ENCODE results near the gene PABPN1L. TPM values are rescaled to one million over a fixed set of nuclear protein-coding genes. Genes with fewer than 3 reads are reported as not detected.
A peak's percentile ranks its signal among the peaks of the same experiment; 100 is the strongest.

The PABPN1L gene
- total RNA-seq, 1 experiment from 2014 or later: not detected

DNA sequence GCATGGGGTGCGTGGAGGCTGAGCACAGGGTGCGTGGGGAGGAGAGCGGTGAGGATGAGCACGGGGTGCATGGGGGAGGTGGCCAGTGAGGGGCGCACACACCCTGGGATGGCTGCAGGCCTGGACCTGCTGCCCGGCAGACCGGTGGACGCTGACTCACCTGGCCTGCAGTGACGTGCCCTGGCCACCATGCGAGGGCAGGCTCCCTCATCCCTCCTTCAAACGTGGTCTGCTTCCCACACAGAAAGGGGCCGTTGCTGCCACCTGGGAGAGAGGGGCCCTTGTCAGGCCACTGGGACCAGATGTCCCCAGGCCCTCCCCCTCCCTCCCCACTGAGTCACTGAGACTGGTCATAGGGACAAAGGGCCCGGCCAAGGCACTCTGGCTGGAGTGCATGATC lies 34.6 kb downstream of the PABPN1L start:
- Mint-ChIP-seq H3K4me1 (ENCODE audit: low read depth, unreplicated experiment) (no peaks in the 10 kb centered on the region), H3K9me3 (ENCODE audit: unreplicated experiment) (no peaks in the 10 kb centered on the region), H3K36me3 (ENCODE audit: insufficient read depth, unreplicated experiment) (peaks cover 6% of the 10 kb centered on the region), H3K27me3 (ENCODE audit: insufficient read depth, unreplicated experiment) (no peaks in the 10 kb centered on the region), H3K4me3 (ENCODE audit: unreplicated experiment) (no peak overlapping the region), H3K27ac (ENCODE audit: unreplicated experiment) (no peak overlapping the region)
- ChIA-PET POLR2A (no interaction called here), CTCF (no interaction called here)
- TF ChIP-seq, protein P1, sequence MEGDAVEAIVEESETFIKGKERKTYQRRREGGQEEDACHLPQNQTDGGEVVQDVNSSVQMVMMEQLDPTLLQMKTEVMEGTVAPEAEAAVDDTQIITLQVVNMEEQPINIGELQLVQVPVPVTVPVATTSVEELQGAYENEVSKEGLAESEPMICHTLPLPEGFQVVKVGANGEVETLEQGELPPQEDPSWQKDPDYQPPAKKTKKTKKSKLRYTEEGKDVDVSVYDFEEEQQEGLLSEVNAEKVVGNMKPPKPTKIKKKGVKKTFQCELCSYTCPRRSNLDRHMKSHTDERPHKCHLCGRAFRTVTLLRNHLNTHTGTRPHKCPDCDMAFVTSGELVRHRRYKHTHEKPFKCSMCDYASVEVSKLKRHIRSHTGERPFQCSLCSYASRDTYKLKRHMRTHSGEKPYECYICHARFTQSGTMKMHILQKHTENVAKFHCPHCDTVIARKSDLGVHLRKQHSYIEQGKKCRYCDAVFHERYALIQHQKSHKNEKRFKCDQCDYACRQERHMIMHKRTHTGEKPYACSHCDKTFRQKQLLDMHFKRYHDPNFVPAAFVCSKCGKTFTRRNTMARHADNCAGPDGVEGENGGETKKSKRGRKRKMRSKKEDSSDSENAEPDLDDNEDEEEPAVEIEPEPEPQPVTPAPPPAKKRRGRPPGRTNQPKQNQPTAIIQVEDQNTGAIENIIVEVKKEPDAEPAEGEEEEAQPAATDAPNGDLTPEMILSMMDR (IDR thresholded peaks at IDR 0.05; ENCODE audit: insufficient read depth in 1 of 2, low read depth in 1 of 2, low read length in 1 of 2, severe bottlenecking in 1 of 2, unreplicated experiment in 1 of 2): no peak
- peak in 1 of 2 experiments; percentile 39 for DNase-seq
- Histone ChIP-seq H3K27me3 (replicated peaks; ENCODE audit: control insufficient read depth, insufficient read depth, low read length) (no peaks in the 10 kb centered on the region), H3K9me3 (no peaks in the 10 kb centered on the region), H3K4me1 (no peaks in the 10 kb centered on the region), H3K36me3 (ENCODE audit: control insufficient read depth, insufficient read depth, low read length) (no peaks in the 10 kb centered on the region; the same call in 1 of the 2 replicates), H3K4me3 (ENCODE audit: low read depth, low read length) (no peak overlapping the region)
- intact Hi-C loops (cut with micrococcal nuclease; ENCODE audit: unreplicated experiment): no loop called here
- no TSS peak for BruUV-seq (replicated peaks)

DNA sequence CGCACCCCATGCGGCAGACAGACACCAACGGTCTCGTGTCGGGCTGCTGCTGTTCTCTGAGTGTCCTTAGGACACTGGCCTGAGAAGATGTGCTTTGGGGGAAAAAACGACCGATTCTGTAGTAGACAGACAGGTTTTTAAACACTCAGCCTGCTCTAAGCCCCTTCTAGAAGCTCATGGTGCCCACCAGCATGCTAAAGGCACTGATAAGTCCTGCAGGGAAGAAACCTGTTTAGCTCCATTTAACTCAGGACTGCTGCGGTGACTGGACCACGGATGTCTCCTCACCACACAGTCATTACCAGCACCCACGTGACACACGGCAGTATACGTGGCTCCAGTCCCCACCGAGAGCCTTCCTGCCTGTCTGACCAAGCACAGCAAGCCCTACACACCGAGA lies 35.7 kb downstream of the PABPN1L start:
- TF ChIP-seq, protein P1 (IDR thresholded peaks at IDR 0.05; ENCODE audit: insufficient read depth in 1 of 2, low read depth in 1 of 2, low read length in 1 of 2, severe bottlenecking in 1 of 2, unreplicated experiment in 1 of 2): no peak
- Histone ChIP-seq H3K4me1 (no peaks in the 10 kb centered on the region), H3K4me3 (ENCODE audit: low read depth, low read length) (no peak overlapping the region), H3K36me3 (ENCODE audit: control insufficient read depth, insufficient read depth, low read length) (no peaks in the 10 kb centered on the region; the same call in 1 of the 2 replicates), H3K27me3 (replicated peaks; ENCODE audit: control insufficient read depth, insufficient read depth, low read length) (no peaks in the 10 kb centered on the region), H3K9me3 (no peaks in the 10 kb centered on the region)
- Mint-ChIP-seq H3K4me1 (ENCODE audit: low read depth, unreplicated experiment) (no peaks in the 10 kb centered on the region), H3K9me3 (ENCODE audit: unreplicated experiment) (no peaks in the 10 kb centered on the region), H3K27ac (ENCODE audit: unreplicated experiment) (no peak overlapping the region), H3K27me3 (ENCODE audit: insufficient read depth, unreplicated experiment) (no peaks in the 10 kb centered on the region), H3K4me3 (ENCODE audit: unreplicated experiment) (no peak overlapping the region), H3K36me3 (ENCODE audit: insufficient read depth, unreplicated experiment) (peaks cover 9% of the 10 kb centered on the region)
- no peak for DNase-seq
- ChIA-PET POLR2A (no interaction called here), CTCF (interaction anchor here (0.8 kb wide), 1 partner anchor 93 kb away, joined by 4 read pairs; no protein-coding TSS in a partner anchor)
- no TSS peak for BruUV-seq (replicated peaks)
- intact Hi-C loops (cut with micrococcal nuclease; ENCODE audit: unreplicated experiment): no loop called here

DNA sequence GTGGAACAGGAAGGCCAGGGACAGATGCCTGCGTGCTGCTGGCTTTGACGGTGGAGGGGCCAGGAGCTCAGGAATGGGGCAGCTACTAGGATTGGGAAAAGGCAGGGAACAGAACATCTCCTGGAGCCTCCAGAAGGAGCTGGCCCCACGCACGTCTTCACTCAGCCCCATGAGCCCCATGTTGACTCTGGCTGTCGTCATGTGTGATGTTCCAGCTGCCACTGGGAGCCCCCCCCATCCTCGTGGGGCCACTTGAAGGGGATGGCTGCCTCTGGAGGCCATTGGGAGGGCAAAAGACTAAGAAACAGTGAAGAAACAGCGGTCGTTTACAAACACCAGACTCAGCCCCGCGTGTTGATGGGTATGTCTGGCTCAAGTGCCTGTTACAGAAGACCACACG lies 36.2 kb downstream of the PABPN1L start:
- H3K27me3 ChIP-seq (replicated peaks; ENCODE audit: control insufficient read depth, insufficient read depth, low read length): no peaks in the 10 kb centered on the region
- intact Hi-C loops (cut with micrococcal nuclease; ENCODE audit: unreplicated experiment): no loop called here
- H3K9me3 ChIP-seq: no peaks in the 10 kb centered on the region
- H3K27ac Mint-ChIP-seq (ENCODE audit: unreplicated experiment): no peak overlapping the region
- no TSS peak for BruUV-seq (replicated peaks)
- TF ChIP-seq, protein P1 (IDR thresholded peaks at IDR 0.05; ENCODE audit: insufficient read depth in 1 of 2, low read depth in 1 of 2, low read length in 1 of 2, severe bottlenecking in 1 of 2, unreplicated experiment in 1 of 2): no peak
- ChIA-PET POLR2A (no interaction called here), CTCF (interaction anchor here (0.8 kb wide), 1 partner anchor 93 kb away, joined by 4 read pairs; no protein-coding TSS in a partner anchor)
- H3K27me3 Mint-ChIP-seq (ENCODE audit: insufficient read depth, unreplicated experiment): no peaks in the 10 kb centered on the region
- peaks cover 12% of the 10 kb centered on the region for H3K36me3 Mint-ChIP-seq (ENCODE audit: insufficient read depth, unreplicated experiment)
- no peak overlapping the region for H3K4me3 ChIP-seq (ENCODE audit: low read depth, low read length)
- no peaks in the 10 kb centered on the region for H3K4me1 Mint-ChIP-seq (ENCODE audit: low read depth, unreplicated experiment)
- no peaks in the 10 kb centered on the region for H3K9me3 Mint-ChIP-seq (ENCODE audit: unreplicated experiment)
- no peak for DNase-seq
- H3K4me1 ChIP-seq: no peaks in the 10 kb centered on the region
- no peaks in the 10 kb centered on the region; the same call in 1 of the 2 replicates for H3K36me3 ChIP-seq (ENCODE audit: control insufficient read depth, insufficient read depth, low read length)
- H3K4me3 Mint-ChIP-seq (ENCODE audit: unreplicated experiment): no peak overlapping the region
